H1 (cell line): ENCODE measurements around the gene WDR54. TPM values are rescaled to one million over a fixed set of nuclear protein-coding genes. Genes with fewer than 3 reads are reported as not detected.

ENCODE experiments used
- EP300 ChIP-seq, 2 experiments: IDR thresholded peaks; 1 replicate in 1 of 2; 2 replicates in 1 of 2; pipeline ENCODE4 v1.6.1; 2011 to 2012; ENCODE audit warnings: low read depth in 2 of 2, low read length in 2 of 2, mild to moderate bottlenecking in 2 of 2, borderline replicate concordance in 1 of 2, inconsistent platforms in 1 of 2, moderate library complexity in 1 of 2
- polyA plus RNA-seq, 7 experiments: library from polyadenylated mRNA; depleted of rRNA in 3 of 7; stranded (reverse) in 5 of 7; unstranded in 2 of 7; fragments of >200 nt in 5 of 7; fragments of 200-250 nt in 2 of 7; gene quantifications; 1 replicate in 5 of 7; 2 replicates in 1 of 7; 4 replicates in 1 of 7; pipeline versions ENCODE4 v1.2.1 to v1.2.3, GENCODE V29; 2011 to 2013; ENCODE audit warnings: missing spikeins in 2 of 7, mixed read lengths in 2 of 7
- total RNA-seq: library from RNA; stranded (reverse); fragmentation: NEBNext Ultra II Directional; extraction: Animal tissue kit (Norgen Biotek cat#: 25700); gene quantifications from 2 replicates; pipeline ENCODE4 v1.2.1, GENCODE V29; 2021

WDR54 gene
- total and polyA plus RNA-seq, 2 of the 8 experiments (the other 6 are each of a cell fraction or from before 2014, with no cell fraction given) = 41.6 to 125 TPM

GRCh38 chr2:74427551-74427950 lies 6.0 kb downstream of the WDR54 start (continued):
- no peak for TF ChIP-seq EP300 (IDR thresholded peaks at IDR 0.05; ENCODE audit: borderline replicate concordance in 1 of 2, low read depth in 2 of 2, low read length in 2 of 2)
